GM23248 (cell line): ENCODE results near the gene USP20.

Experiments
- EZH2 ChIP-seq: fragments of 200-600 bp; sonication (generic); IDR thresholded peaks from 2 replicates; pipeline ENCODE4 v1.6.1; 2018; ENCODE audit warnings: antibody characterized with exemption, mild to moderate bottlenecking; ENCODE audit not compliant: insufficient read depth, poor library complexity, severe bottlenecking
- EZH2phosphoT487 ChIP-seq: fragments of 200-600 bp; sonication (generic); IDR thresholded peaks from 2 replicates; pipeline ENCODE4 v1.6.1; 2018; ENCODE audit warnings: antibody characterized with exemption, moderate library complexity, mild to moderate bottlenecking, low read depth; ENCODE audit not compliant: insufficient read depth

DNA sequence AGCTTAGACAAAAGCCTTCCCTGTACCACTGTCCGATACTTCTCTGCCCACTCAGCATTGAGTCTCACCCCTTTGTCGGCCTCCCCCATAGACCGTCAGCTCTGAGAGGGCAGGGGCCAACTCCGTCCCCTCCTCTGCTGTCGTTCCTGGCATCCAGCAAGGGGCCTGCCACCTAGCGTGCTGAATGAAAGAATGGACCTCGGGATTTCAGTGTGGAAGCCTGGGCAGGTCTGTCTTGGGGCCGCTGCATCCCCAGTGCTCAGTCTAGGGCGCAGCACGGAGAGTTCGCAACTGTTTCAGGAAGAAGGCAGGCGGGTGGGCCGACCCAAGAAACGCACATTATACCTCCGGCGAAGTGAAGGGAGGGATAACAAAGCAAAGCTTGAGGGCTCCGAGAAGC is 33.8 kb upstream of the USP20 start:
- TF ChIP-seq EZH2phosphoT487 = no peak
- no peak for TF ChIP-seq EZH2
